Astrocyte (in vitro differentiated cells and primary cell): ENCODE results near the gene LRRC37B. TPM values are rescaled to one million over a fixed set of nuclear protein-coding genes. Genes with fewer than 3 reads are reported as not detected.
"Not testable (repeated sequence)": the region's sequence is repeated elsewhere in the genome, so short reads cannot be mapped to it uniquely, and the experiment has no call there.

Source experiments
- DNase-seq: peaks from one replicate; pipeline ENCODE4 v3.0.0-alpha.2; 2010; ENCODE audit warnings: low read depth
- FAIRE-seq: peaks from 2 replicates; lab custom pipeline; 2011; peaks lifted over from hg19 to GRCh38; lab: Jason Lieb, UNC
- H2AFZ ChIP-seq: 2 replicates; pipeline ENCODE4 v1.6.0; 2012; ENCODE audit warnings: low read depth, low read length, inconsistent platforms
- H3K27ac ChIP-seq: 2 replicates; pipeline ENCODE4 v1.5.1; 2011; ENCODE audit warnings: low read depth, low read length, inconsistent platforms
- H3K27me3 ChIP-seq: 2 replicates; pipeline ENCODE4 v1.6.0; 2011; ENCODE audit warnings: low read length, inconsistent platforms; ENCODE audit not compliant: insufficient read depth
- H3K36me3 ChIP-seq: 2 replicates; pipeline ENCODE4 v1.5.1; 2011; ENCODE audit warnings: low read length, inconsistent platforms; ENCODE audit not compliant: insufficient read depth
- H3K4me1 ChIP-seq: 2 replicates; pipeline ENCODE4 v1.5.1; 2011; ENCODE audit warnings: low read length, inconsistent platforms; ENCODE audit not compliant: insufficient read depth
- H3K4me2 ChIP-seq: 2 replicates; pipeline ENCODE4 v1.6.0; 2012; ENCODE audit warnings: low read length, inconsistent platforms
- H3K4me3 ChIP-seq: 2 replicates; pipeline ENCODE4 v1.5.1; 2011; ENCODE audit warnings: low read depth, mild to moderate bottlenecking, low read length, inconsistent platforms; ENCODE audit not compliant: insufficient read depth
- H3K79me2 ChIP-seq: 2 replicates; pipeline ENCODE4 v1.6.0; 2012; ENCODE audit warnings: mild to moderate bottlenecking, low read length, inconsistent platforms; ENCODE audit not compliant: insufficient read depth
- H3K9ac ChIP-seq: 2 replicates; pipeline ENCODE4 v1.6.0; 2012; ENCODE audit warnings: mild to moderate bottlenecking, low read length, inconsistent platforms
- H3K9me3 ChIP-seq: 2 replicates; pipeline ENCODE4 v1.5.1; 2012; ENCODE audit warnings: low read depth, mild to moderate bottlenecking, low read length, inconsistent platforms; ENCODE audit not compliant: insufficient read depth
- H4K20me1 ChIP-seq: 2 replicates; pipeline ENCODE4 v1.6.0; 2012; ENCODE audit warnings: low read length, inconsistent platforms; ENCODE audit not compliant: insufficient read depth
- H3K27ac Mint-ChIP-seq: one replicate; pipeline ENCODE4 v1.8.0; 2021; ENCODE audit warnings: mild to moderate bottlenecking, mixed read lengths; ENCODE audit not compliant: unreplicated experiment
- H3K27me3 Mint-ChIP-seq: one replicate; pipeline ENCODE4 v1.8.0; 2021; ENCODE audit warnings: low read depth, mixed read lengths; ENCODE audit not compliant: unreplicated experiment
- H3K36me3 Mint-ChIP-seq: one replicate; pipeline ENCODE4 v1.8.0; 2021; ENCODE audit warnings: low read depth, mixed read lengths; ENCODE audit not compliant: unreplicated experiment
- H3K4me1 Mint-ChIP-seq: one replicate; pipeline ENCODE4 v1.8.0; 2021; ENCODE audit warnings: low read depth, mixed read lengths; ENCODE audit not compliant: unreplicated experiment
- H3K4me3 Mint-ChIP-seq: one replicate; pipeline ENCODE4 v1.8.0; 2021; ENCODE audit warnings: mild to moderate bottlenecking, moderate library complexity, mixed read lengths; ENCODE audit not compliant: unreplicated experiment
- H3K9me3 Mint-ChIP-seq: one replicate; pipeline ENCODE4 v1.8.0; 2021; ENCODE audit warnings: mild to moderate bottlenecking, mixed read lengths; ENCODE audit not compliant: unreplicated experiment
- total RNA-seq: library from RNA; stranded (reverse); gene quantifications from 2 replicates; pipeline ENCODE4 v1.2.1, GENCODE V29; 2021

The LRRC37B gene
- total RNA-seq, 1 donor from 2014 or later = 10.3 TPM

DNA sequence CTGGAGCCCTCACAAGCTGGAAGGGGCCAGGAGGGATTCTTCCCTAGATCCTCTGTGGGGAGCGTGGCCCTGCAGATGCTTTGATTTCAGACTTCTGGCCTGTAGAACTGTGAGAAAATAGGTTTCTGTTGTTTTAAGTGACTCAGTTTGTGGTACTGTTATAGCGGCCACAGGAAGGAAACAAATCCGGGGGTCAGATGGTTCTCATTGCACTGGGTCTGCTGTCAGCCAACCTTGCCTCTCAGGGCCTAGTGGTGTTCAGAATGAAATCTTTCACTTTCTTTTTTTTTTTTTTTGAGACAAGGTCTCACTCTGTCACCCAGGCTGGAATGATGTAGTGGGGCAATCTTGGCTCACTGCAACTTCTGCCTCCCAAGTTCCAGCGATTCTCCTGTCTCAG, 64.8 kb downstream of the LRRC37B start:
- not testable (repeated sequence) for H3K9ac ChIP-seq, DNase-seq, H4K20me1 ChIP-seq, H3K4me3 Mint-ChIP-seq, H3K36me3 ChIP-seq, H3K4me1 ChIP-seq, H3K27ac Mint-ChIP-seq, H3K27me3 Mint-ChIP-seq, H3K4me3 ChIP-seq, H2AFZ ChIP-seq, H3K9me3 Mint-ChIP-seq, H3K9me3 ChIP-seq, H3K4me1 Mint-ChIP-seq, H3K27me3 ChIP-seq, FAIRE-seq, H3K79me2 ChIP-seq, H3K36me3 Mint-ChIP-seq
- H3K4me2 ChIP-seq = peak overlapping the region; percentile 33
- H3K27ac ChIP-seq = peak overlapping the region; percentile 66

DNA sequence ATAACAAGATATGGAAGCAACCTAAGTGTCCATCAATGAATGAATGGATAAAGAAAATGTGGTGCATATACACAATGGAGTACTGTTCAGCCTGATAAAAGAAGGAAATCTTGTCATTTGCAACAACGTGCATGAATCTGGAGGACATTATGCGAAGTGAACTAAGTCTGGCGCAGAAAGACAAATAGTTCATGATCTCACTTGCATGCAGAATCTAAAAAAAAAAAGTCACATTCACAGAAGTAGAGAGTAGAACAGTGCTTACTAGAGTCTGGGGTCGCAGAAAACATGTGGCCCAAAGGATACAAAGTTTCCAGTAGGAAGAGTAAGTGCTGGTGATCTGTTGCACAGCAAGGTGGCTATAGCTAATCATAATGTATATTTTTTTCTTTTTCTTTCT, 65.9 kb downstream of the LRRC37B start:
- not testable (repeated sequence) for FAIRE-seq, H2AFZ ChIP-seq, H3K4me3 Mint-ChIP-seq, H3K36me3 ChIP-seq, H3K9me3 ChIP-seq, H3K4me3 ChIP-seq, H3K9ac ChIP-seq, H3K4me2 ChIP-seq, H3K27me3 ChIP-seq, H3K4me1 ChIP-seq, H3K9me3 Mint-ChIP-seq, H3K27me3 Mint-ChIP-seq, H3K4me1 Mint-ChIP-seq, H3K79me2 ChIP-seq, H4K20me1 ChIP-seq, H3K27ac Mint-ChIP-seq, DNase-seq, H3K27ac ChIP-seq, H3K36me3 Mint-ChIP-seq

DNA sequence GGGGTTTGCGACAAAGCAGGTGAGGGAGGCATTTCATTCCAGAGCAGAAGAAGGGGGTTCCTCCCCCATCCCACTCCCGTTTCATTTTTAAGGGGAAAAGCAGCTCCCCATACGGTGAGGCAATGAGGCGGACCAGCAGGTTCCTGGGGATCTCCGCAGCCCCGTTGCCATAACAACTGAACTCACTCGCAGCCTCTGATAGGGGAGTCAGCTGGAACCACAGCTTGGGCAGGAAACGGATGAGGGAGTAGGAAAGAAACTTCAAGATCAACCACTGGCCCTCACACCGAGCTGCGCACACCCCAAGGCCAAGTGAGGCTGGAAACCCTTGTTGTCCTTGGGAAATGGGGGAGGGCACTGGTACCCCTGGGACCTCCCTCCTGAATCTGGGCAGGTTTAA, 72.6 kb downstream of the LRRC37B start:
- H3K27ac ChIP-seq, H3K9me3 ChIP-seq, H3K9ac ChIP-seq, H3K9me3 Mint-ChIP-seq, FAIRE-seq, H4K20me1 ChIP-seq, H3K4me3 Mint-ChIP-seq, H3K27me3 Mint-ChIP-seq, H3K79me2 ChIP-seq, H3K4me1 ChIP-seq, H3K36me3 Mint-ChIP-seq, H3K27me3 ChIP-seq, H3K4me3 ChIP-seq, H3K36me3 ChIP-seq, H3K4me1 Mint-ChIP-seq, H3K27ac Mint-ChIP-seq: not testable (repeated sequence)
- peak; percentile 58 for DNase-seq
- Histone ChIP-seq H3K4me2 (peak overlapping the region; percentile 55), H2AFZ (peak overlapping the region; percentile 73)

DNA sequence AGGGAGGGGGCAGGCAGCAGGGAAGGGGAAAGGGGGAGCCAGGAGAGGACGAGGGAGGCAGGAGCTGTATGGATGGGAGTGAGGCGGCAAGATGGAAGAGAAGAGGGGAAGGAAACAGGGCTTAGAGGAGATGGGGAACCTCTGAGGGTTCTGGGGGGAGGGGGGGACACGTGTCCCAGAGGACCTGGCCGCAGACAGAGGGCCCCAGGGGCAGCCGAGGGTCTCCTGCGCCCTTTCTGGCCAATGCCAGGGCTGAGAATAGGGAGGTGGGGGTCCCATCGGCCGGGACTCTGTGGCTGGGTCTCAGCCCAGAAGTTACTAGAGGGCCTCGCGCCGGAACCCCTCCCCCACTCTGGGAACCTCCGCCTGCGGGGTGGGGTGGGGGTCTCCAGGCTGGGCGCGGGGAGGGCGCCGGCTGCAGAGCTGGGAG, 76.4 kb downstream of the LRRC37B start:
- not testable (repeated sequence) for H3K27ac ChIP-seq, H3K9me3 Mint-ChIP-seq, H3K27me3 Mint-ChIP-seq, DNase-seq, H3K36me3 ChIP-seq, H4K20me1 ChIP-seq, H3K4me3 ChIP-seq, H3K4me1 ChIP-seq, H3K79me2 ChIP-seq, H3K9me3 ChIP-seq, H3K27me3 ChIP-seq, FAIRE-seq, H3K27ac Mint-ChIP-seq, H3K36me3 Mint-ChIP-seq, H3K4me1 Mint-ChIP-seq
- Histone ChIP-seq H3K9ac (peak overlapping the region; percentile 59), H3K4me2 (peak overlapping the region; percentile 72), H2AFZ (peak overlapping the region; percentile 34)
- H3K4me3 Mint-ChIP-seq = peak overlapping the region; percentile 20

DNA sequence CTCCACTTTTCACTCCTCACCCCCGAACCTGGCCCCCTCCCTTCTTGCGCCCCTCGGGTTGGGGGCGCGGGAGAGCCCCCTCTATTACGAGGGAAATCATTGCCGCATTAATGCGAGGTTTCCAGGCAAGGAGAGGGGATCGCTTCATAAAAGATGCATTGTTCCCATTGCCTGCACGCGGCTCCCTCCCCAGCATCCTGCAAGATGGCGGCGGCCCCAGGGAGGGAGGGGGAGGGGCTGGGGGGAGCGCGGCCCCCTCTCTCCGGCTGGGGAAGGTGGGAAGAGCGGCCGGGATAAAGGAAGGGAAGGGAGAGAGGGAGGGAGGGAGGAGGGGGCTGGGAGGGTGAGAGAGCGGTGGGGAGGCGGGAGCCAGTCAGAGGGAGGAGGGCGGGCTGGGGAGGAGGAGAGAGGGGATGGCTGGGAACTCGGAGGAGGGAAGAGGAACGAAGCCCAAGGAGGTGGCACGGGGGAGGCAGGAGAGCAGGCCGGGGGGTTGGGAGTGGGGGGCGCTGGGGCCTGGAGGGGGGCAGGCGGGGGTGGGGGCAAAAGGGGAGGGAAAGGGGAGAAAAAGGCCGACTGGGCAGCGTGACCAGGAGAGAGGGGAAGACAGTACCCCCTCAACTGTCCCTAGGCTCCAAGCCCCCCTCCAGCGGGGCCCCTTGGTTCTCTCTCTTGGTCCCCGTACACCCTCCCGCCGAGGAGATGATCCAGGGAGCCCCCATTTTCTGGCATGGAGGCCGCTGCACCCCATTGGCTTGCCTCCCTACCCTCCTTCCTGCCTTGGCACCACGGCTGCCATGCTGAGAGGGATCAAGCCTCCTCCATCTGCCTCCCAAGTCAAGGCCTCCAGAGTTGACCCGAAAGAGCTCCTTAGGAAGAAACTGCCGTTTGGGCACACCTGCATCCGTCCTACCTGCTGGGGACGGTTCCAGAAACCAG, 77.1 kb downstream of the LRRC37B start:
- FAIRE-seq, H3K36me3 ChIP-seq, H3K4me3 ChIP-seq, H3K27me3 ChIP-seq, H3K79me2 ChIP-seq, H3K9me3 Mint-ChIP-seq, H3K36me3 Mint-ChIP-seq, H3K27ac Mint-ChIP-seq, H4K20me1 ChIP-seq, H2AFZ ChIP-seq, H3K9me3 ChIP-seq, H3K27me3 Mint-ChIP-seq, H3K27ac ChIP-seq, H3K4me1 ChIP-seq, H3K4me1 Mint-ChIP-seq, H3K4me3 Mint-ChIP-seq: not testable (repeated sequence)
- Histone ChIP-seq H3K4me2 (peak overlapping the region; percentile 72), H3K9ac (peak overlapping the region; percentile 59)
- DNase-seq = peak; percentile 61
